ENCODE measurements around the gene CYLD.

Gene CYLD

GRCh38 chr16:50711862-50712559, 29.9 kb upstream of the CYLD start:
- DNase-seq, result no peak

DNA sequence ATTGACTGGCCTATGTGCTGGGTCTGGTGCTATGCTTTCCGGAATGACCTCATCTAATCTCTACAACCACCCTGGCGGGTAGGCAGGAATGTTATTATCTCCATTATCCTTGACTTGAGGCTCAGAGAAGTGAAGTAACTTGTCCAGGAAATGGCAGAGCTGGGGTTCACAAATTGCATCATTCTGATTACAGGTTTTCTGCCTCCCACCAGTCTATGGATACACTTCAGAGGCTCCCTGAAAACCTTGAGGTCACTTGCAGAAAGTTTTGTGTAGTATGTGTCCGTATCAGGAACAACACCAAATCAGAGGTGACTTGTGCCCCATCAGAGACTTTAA, 29.4 kb upstream of the CYLD start:
- DNase-seq, result no peak

DNA sequence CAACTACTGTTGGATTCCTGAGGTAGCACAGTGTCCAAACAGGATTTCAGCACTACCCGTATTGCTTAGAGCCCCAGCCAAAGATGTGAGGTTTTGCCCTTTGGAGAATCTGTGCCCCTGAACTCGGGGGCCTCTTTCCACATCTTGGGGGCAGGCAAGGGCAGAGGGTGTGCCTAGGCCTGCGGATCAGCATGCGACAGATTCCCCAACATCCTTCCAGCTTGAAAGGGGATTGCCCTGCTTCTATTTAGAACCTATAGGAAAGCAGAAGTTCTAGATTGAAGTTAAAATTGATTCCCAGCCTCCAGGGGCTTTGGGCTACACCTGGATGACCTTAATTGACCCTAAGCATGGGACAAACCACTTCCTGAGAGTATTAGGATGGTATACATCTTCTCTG, 28.9 kb upstream of the CYLD start:
- no peak for DNase-seq

DNA sequence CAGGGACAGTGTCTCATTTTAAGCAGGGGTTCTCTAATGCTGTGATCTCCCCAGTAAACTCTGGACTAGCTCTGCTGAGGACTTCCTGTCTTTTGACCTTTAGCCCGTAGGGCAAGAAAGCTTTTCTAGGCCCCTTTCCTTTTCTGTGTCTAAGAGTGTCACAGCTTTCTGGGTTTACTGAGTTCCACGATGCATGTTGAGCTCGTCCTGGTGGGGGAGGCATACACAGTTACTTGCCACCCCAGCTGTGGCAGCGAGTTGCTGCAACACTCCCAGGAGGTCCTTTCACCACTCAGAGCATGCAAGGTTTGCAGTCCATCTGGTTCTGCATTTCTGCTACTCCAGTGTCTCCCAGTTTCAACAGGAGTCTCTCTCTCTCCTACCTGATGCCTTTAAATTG, 24.8 kb upstream of the CYLD start:
- no peak for DNase-seq

- DNase-seq, result no peak
Measured at GRCh38 chr16:50717494-50717893, 24.4 kb upstream of the CYLD start.

- DNase-seq, result no peak
Measured at GRCh38 chr16:50718061-50718760, 23.7 kb upstream of the CYLD start.

- DNase-seq, result no peak
Measured at GRCh38 chr16:50718761-50719400, 23.0 kb upstream of the CYLD start.

DNA sequence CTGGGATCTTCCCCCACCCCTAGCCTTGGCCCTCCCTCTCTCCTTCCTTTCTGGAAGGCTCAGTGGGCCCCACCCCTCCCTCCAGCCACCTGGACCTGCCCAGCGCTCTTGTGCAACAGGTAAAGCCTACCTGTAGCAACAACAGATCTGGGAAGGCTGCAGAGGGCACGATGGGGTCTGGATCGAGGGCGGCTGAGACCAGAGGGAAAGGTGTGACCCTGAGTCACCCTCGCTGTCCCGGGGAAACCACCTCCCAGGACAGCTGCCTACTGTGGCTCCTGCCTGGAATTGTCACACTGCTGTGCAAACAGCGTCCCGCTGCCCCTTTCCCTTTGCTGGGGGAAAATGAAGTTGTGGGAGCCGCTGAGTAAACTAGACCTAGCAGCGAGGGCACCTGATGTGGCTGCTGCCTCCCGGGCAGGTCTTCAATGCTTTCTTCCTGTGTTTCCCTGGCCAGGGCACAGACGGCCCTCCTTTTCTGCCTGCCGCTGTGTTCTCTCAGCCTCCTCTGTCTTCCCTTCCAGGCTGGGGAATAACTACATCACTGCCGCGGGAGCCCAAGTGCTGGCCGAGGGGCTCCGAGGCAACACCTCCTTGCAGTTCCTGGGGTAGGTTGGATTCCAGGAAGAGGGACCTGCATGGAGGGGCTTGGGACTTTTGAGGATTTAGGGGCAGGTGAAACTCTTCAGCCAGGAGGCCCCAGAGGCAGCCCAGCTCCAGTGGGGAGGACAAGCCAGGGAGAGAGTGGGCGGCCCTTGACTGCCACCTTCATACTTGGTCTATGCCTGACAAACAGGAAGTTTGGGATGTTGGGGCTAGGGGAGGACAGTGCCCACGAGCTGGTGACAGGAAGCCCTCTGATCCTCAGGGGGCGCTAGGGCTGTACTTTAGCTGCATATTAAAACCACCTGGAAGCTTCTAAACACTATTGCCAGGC, 22.2 kb upstream of the CYLD start:
- DNase-seq, result no peak

DNA sequence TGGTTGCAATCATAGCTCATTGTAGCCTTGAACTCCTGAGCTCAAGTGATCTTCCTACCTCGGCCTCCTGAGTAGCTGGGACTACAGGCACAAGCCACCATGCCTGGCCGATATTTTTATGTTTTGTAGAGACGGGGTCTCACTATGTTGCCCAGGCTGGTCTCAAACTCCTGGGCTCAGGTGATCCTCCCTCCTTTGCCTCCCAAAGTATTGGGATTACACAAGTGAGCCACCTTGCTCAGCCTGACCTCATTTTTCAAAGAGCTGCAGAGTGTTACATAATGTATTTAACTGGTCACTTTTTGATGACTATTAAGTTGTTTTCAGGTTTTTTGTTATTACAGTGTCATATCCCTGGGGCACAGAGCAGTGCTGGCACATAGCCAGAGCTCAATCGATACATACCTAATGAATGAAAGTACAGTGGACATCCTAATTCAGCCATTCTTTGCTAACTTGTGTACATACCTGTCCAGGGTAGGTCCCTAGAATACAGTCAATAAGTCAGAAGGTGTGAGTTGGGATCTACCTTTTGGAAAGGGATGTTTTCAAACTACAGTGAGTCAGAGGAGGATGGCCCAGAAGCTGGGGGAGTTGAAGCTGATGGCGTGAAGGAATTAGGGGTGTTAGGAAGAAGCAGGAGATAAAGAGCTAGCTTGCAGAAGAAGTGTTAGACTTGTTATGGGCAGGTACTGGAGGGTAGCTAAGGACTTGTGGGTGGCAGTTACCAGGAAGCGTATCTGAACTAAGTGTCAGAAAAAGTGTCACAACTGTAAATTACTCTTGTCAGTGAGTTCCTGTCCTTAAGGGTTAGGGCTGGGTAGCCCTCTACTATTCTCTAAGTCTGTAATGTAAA, 20.1 kb upstream of the CYLD start:
- DNase-seq, result no peak

GRCh38 chr16:50722405-50722737, 19.5 kb upstream of the CYLD start:
- DNase-seq, result no peak

DNA sequence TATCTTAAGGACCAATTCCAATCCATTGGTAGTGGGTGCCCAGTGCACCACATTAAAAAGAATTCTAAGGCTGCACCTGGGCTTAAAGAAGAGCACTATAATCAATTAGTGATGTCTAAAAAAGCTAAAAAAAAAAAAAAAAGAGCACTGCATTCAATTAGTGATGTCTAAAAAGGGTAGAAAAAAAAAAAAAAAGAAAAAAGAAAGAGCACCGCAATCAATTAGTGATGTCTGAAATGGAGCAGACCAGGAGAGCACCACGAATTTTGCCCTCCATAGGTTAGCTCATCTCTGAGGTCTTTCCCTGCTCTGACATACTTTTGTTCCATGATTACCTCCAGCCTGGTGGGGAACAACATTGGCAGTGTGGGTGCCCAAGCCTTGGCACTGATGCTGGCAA, 18.9 kb upstream of the CYLD start:
- no peak for DNase-seq

DNA sequence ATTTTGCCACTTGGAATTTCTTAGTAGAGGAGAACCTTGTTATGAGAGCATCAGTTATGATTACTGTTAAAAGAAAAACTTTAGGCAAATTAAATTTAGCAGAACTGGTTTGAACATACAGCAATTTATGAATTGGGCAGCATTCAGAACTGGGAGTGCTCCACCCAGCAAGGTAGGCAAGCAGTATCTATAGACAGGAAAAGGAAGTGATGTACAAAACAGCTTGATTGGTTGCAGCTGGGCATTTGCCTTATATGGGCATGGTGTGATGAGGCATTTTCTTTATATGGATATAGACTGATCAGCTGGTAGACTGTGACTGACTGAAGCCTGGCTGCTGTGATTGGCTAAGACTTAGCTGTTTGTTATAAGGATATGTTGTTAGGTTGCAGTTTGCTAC, 17.6 kb upstream of the CYLD start:
- no peak for DNase-seq

DNA sequence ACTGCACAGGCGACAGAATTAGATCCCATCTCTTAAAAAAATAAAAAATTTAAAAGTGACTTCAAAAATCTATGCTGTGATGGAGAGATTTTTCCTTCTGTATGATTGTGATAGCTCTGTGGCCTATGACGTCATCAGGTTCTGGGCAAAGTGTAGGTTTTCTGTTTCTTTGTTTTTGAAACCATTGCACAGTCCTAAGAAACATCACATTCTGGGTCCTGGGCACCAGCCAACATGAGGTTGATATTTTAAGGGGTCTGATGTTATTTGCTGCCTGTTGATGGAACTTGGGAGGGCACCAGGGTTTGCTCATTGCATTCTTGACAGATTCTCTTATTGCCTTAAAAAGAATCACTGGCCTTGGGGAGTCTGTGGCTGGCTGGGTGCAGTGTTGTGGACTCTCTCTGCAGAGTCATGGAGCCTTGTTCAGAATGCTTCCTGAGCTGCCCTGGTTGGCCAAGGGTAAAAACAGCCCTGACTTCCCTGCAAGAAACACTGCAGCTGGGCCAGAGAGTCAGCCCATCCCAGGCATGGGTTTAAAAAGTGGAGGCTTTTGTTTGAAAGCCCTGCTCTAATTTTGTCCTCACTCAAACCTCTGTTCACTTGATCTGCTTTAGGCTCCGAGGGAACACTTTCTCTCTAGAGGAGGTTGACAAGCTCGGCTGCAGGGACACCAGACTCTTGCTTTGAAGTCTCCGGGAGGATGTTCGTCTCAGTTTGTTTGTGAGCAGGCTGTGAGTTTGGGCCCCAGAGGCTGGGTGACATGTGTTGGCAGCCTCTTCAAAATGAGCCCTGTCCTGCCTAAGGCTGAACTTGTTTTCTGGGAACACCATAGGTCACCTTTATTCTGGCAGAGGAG, 10.5 kb upstream of the CYLD start:
- DNase-seq, result no peak

DNA sequence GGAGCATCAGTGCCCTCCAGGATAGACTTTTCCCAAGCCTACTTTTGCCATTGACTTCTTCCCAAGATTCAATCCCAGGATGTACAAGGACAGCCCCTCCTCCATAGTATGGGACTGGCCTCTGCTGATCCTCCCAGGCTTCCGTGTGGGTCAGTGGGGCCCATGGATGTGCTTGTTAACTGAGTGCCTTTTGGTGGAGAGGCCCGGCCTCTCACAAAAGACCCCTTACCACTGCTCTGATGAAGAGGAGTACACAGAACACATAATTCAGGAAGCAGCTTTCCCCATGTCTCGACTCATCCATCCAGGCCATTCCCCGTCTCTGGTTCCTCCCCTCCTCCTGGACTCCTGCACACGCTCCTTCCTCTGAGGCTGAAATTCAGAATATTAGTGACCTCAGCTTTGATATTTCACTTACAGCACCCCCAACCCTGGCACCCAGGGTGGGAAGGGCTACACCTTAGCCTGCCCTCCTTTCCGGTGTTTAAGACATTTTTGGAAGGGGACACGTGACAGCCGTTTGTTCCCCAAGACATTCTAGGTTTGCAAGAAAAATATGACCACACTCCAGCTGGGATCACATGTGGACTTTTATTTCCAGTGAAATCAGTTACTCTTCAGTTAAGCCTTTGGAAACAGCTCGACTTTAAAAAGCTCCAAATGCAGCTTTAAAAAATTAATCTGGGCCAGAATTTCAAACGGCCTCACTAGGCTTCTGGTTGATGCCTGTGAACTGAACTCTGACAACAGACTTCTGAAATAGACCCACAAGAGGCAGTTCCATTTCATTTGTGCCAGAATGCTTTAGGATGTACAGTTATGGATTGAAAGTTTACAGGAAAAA, 9.7 kb upstream of the CYLD start:
- no peak for DNase-seq

- DNase-seq, result no peak
Measured at GRCh38 chr16:50733468-50733867, 8.4 kb upstream of the CYLD start.

GRCh38 chr16:50735629-50736122, 6.2 kb upstream of the CYLD start:
- no peak for DNase-seq

- DNase-seq, result no peak
Measured at GRCh38 chr16:50736448-50736847, 5.4 kb upstream of the CYLD start.

DNA sequence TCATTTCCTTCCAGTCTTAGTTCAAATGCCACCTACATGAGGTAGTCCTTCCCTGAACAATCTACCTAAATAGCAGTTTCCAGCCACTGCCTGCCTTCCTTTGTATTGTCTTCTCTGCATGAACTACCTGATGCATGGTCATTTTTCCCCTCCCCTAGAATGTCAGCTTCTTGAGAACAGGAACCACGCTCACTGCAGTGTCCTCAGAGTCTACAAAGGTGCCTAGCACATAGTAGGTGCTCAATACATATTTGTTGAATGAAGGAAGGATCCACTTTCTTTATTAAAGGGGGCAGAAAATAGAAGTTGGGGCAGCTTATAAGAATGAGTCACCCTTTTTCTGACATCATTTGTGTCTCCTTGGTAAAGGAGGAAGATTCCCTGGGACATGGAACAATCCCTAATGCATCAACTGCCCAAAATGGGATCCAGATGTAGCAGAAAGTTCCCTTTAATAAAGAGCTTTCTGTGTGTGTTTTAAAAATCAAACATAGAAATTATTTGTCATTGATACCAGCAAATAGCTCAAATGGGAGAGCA, 4.4 kb upstream of the CYLD start:
- DNase-seq, result no peak

- DNase-seq, result no peak
Measured at GRCh38 chr16:50739031-50739430, 2.9 kb upstream of the CYLD start.

GRCh38 chr16:50740736-50741135, 1.1 kb upstream of the CYLD start:
- no peak for DNase-seq

Data from activated CD4-positive, alpha-beta T cell treated with anti-CD3 and anti-CD28 coated beads, Interleukin-2, Interleukin-6, amounts not matched to agents 100 ng/mL and 50 ng/mL, durations not matched to agents 16 hours and 8 hours (primary cell).